Body of pancreas (tissue), 4 donors: ENCODE results near the gene CBR3. TPM values are rescaled to one million over a fixed set of nuclear protein-coding genes. Genes with fewer than 3 reads are reported as not detected.
"Not testable (repeated sequence)": the region's sequence is repeated elsewhere in the genome, so short reads cannot be mapped to it uniquely, and the experiment has no call there.

Experiments used
- ATAC-seq: fragments of 150-250 bp; one replicate; pipeline ENCODE4 v1.9.1; 2016
- DNase-seq, 4 donors: peaks; one replicate each; pipeline ENCODE4 v3.0.0-alpha.2; 2019
- H3K27ac ChIP-seq, 4 donors: fragments of 200-600 bp; sonication (generic); 1 replicate in 3 of 4; 2 replicates in 1 of 4; pipeline versions ENCODE4 v1.5.1 to v1.6.1; 2016 to 2019; ENCODE audit warnings: mild to moderate bottlenecking in 1 of 4, mixed read lengths in 1 of 4, moderate library complexity in 1 of 4
- H3K27me3 ChIP-seq, 2 donors: fragments of 200-600 bp; sonication (generic); one replicate each; pipeline ENCODE4 v1.6.0; 2016; ENCODE audit warnings: mild to moderate bottlenecking in 1 of 2
- H3K36me3 ChIP-seq, 2 donors: fragments of 200-600 bp; sonication (generic); replicated peaks in 1 of 2; 2 replicates each; pipeline ENCODE4 v1.5.1; 2016; ENCODE audit warnings: low read depth in 2 of 2; ENCODE audit not compliant: insufficient read depth in 1 of 2
- H3K4me1 ChIP-seq: fragments of 200-600 bp; sonication (generic); one replicate; pipeline ENCODE4 v1.6.0; 2016
- H3K4me3 ChIP-seq, 2 donors: fragments of 200-600 bp; sonication (generic); 1 replicate in 1 of 2; 2 replicates in 1 of 2; pipeline ENCODE4 v1.5.1; 2016 to 2019
- H3K9me3 ChIP-seq, 3 donors: fragments of 200-600 bp; sonication (generic); 1 replicate in 2 of 3; 2 replicates in 1 of 3; pipeline ENCODE4 v1.5.1; 2016
- POLR2A ChIP-seq, 3 donors: fragments of 450-650 bp; IDR thresholded peaks; one replicate each; pipeline ENCODE4 v1.6.1; 2016; ENCODE audit warnings: antibody characterized with exemption in 3 of 3, mild to moderate bottlenecking in 2 of 3
- WGBS, 2 donors: methylation state at CpG; one replicate each; pipeline ENCODE4 v1.1.5; 2017; 5-methylcytosine and 5-hydroxymethylcytosine counted together
- intact Hi-C: fragments of 100-400 bp; cut with DNase I; formaldehyde crosslinking; loops from one replicate; pipeline ENCODE4 v1.15.1; 2023
- total RNA-seq, 2 donors: library from RNA; depleted of rRNA; stranded (reverse); fragments of >200 nt; gene quantifications; one replicate each; pipeline ENCODE4 v1.1.0, GENCODE V29; 2016
- TF ChIP-seq, protein P1 (sequence below), 7 experiments: fragments of 450-650 bp in 4 of 7; fragments of 200-600 bp in 3 of 7; sonication (generic) in 3 of 7; IDR thresholded peaks; one replicate each; pipeline ENCODE4 v1.5.1; 2016 to 2019; ENCODE audit warnings: antibody characterized with exemption in 7 of 7

The CBR3 gene
- total RNA-seq, 2 donors from 2014 or later, result 0.52 to 1.3 TPM

DNA sequence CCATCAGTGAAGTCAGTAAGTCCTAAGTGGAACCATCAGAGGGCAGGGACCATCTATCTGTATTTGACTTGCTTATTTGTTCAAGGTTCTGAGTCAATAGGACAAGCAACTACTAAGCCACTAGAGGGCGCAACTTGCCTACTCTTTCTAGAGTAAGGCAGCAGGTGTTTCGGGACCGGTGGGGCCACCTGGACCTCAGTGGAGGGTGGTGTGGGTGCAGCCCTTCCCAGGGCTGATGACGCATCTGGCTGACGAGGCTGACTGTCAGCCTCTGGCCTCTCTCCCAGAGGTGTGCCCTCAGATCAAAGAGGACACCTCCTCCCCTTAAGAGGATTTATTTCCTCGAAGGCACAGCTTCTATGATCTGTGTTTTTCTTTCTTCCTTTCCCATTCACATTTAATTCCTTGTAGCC lies 6.6 kb downstream of the CBR3 start:
- TF ChIP-seq, protein P1, sequence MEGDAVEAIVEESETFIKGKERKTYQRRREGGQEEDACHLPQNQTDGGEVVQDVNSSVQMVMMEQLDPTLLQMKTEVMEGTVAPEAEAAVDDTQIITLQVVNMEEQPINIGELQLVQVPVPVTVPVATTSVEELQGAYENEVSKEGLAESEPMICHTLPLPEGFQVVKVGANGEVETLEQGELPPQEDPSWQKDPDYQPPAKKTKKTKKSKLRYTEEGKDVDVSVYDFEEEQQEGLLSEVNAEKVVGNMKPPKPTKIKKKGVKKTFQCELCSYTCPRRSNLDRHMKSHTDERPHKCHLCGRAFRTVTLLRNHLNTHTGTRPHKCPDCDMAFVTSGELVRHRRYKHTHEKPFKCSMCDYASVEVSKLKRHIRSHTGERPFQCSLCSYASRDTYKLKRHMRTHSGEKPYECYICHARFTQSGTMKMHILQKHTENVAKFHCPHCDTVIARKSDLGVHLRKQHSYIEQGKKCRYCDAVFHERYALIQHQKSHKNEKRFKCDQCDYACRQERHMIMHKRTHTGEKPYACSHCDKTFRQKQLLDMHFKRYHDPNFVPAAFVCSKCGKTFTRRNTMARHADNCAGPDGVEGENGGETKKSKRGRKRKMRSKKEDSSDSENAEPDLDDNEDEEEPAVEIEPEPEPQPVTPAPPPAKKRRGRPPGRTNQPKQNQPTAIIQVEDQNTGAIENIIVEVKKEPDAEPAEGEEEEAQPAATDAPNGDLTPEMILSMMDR (IDR thresholded peaks at IDR 0.05), result peak; percentile 67 to 95 (median 92)
- TF ChIP-seq POLR2A (IDR thresholded peaks at IDR 0.05), result no peak
- peak overlapping the region in 3 of 4 donors; percentile 15 to 63 (median 53) for H3K27ac ChIP-seq
- H3K9me3 ChIP-seq, result no peaks in the 10 kb centered on the region
- H3K4me1 ChIP-seq, result peaks cover 10% of the 10 kb centered on the region
- WGBS, 2 donors, result 0 to 4% methylated on average over 3 to 6 of the region's 6 CpGs
- H3K36me3 ChIP-seq, result no peaks in the 10 kb centered on the region
- DNase-seq (peak; percentile 91 to 97 (median 96)), ATAC-seq (peak; percentile 97)
- intact Hi-C loops, result loop anchor here (5.0 kb wide), 1 partner anchor 191 kb away; no protein-coding TSS in a partner anchor
- no peak overlapping the region for H3K4me3 ChIP-seq
- H3K27me3 ChIP-seq, result no peaks in the 10 kb centered on the region

- H3K27ac ChIP-seq, ATAC-seq, H3K4me3 ChIP-seq, H3K36me3 ChIP-seq, H3K27me3 ChIP-seq, DNase-seq, H3K9me3 ChIP-seq: not testable (repeated sequence)
- H3K4me1 ChIP-seq, result peaks cover 10% of the 10 kb centered on the region
- intact Hi-C loops, result loop anchor here (5.0 kb wide), 1 partner anchor 188 kb away; no protein-coding TSS in a partner anchor
- 72 to 79% methylated on average over 5 to 6 of the region's 6 CpGs for WGBS, 2 donors
These were observed 9.4 kb downstream of the CBR3 start for GRCh38 chr21:36144233-36144632.

- ATAC-seq, result no peak
- Histone ChIP-seq H3K27ac (no peak overlapping the region), H3K4me1 (peaks cover 10% of the 10 kb centered on the region), H3K4me3 (no peak overlapping the region), H3K27me3 (no peaks in the 10 kb centered on the region), H3K36me3 (no peaks in the 10 kb centered on the region), H3K9me3 (no peaks in the 10 kb centered on the region)
- WGBS, 2 donors, result 68 to 73% methylated on average over 3 of the region's 3 CpGs
- TF ChIP-seq, protein P1 (IDR thresholded peaks at IDR 0.05), result no peak
- no peak for TF ChIP-seq POLR2A (IDR thresholded peaks at IDR 0.05)
- no peak for DNase-seq
- intact Hi-C loops, result loop anchor here (5.0 kb wide), 1 partner anchor 62 kb away; no protein-coding TSS in a partner anchor
These were observed 10.4 kb downstream of the CBR3 start for GRCh38 chr21:36145259-36145658.

GRCh38 chr21:36147911-36148310 lies 13.0 kb downstream of the CBR3 start:
- Histone ChIP-seq H3K36me3 (no peaks in the 10 kb centered on the region), H3K27ac (no peak overlapping the region), H3K27me3 (no peaks in the 10 kb centered on the region), H3K9me3 (no peaks in the 10 kb centered on the region), H3K4me3 (no peak overlapping the region), H3K4me1 (no peaks in the 10 kb centered on the region)
- WGBS, 2 donors, result 88 to 93% methylated on average over 5 of the region's 5 CpGs
- no peak for ATAC-seq
- TF ChIP-seq POLR2A (IDR thresholded peaks at IDR 0.05), result no peak
- TF ChIP-seq, protein P1 (IDR thresholded peaks at IDR 0.05), result no peak
- intact Hi-C loops, result loop anchor here (5.0 kb wide), 1 partner anchor 59 kb away; no protein-coding TSS in a partner anchor
- no peak for DNase-seq

DNA sequence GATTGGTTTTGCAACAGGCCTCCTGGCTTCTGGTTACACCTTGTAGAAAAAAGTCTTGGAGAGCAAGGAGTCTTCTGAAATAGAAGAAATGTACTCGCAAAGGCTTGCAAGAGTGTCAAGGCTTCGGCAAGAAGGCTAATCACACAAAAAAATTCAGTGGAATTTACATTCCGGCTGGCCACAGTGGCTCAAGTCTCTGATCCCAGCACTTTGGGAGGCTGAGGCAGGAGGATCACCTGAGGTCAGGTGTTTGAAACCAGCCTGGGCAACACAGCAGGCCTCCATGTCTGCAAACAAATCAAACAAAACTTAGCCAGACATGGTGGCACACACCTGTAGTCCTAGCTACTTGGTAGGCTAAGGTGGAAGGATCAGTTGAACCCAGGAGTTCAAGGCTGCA lies 14.0 kb downstream of the CBR3 start:
- ATAC-seq (no peak), DNase-seq (no peak)
- 95 to 96% methylated on average over 3 of the region's 3 CpGs for WGBS, 2 donors
- no peaks in the 10 kb centered on the region for H3K4me1 ChIP-seq
- H3K9me3 ChIP-seq, result no peaks in the 10 kb centered on the region
- H3K4me3 ChIP-seq, result no peak overlapping the region
- intact Hi-C loops, result loop anchor here (5.0 kb wide), 1 partner anchor 58 kb away; no protein-coding TSS in a partner anchor
- H3K36me3 ChIP-seq, result no peaks in the 10 kb centered on the region
- no peaks in the 10 kb centered on the region for H3K27me3 ChIP-seq
- no peak overlapping the region for H3K27ac ChIP-seq
- TF ChIP-seq POLR2A (IDR thresholded peaks at IDR 0.05), result no peak
- TF ChIP-seq, protein P1 (IDR thresholded peaks at IDR 0.05), result no peak
